GM23338 (cell line): ENCODE data around the gene RARG. TPM values are rescaled to one million over a fixed set of nuclear protein-coding genes. Genes with fewer than 3 reads are reported as not detected.

ENCODE experiments used
- ATAC-seq: fragments of 200-7000 bp; cut with Tn5 transposase; 3 replicates; pipeline ENCODE4 v1.9.1; 2020
- DNase-seq: peaks from one replicate; pipeline ENCODE4 v3.0.0-alpha.2; 2015; ENCODE audit warnings: low spot score
- H2AFZ ChIP-seq: fragments of 200-600 bp; sonication (generic); 2 replicates; pipeline ENCODE4 v1.8.0; 2016; ENCODE audit warnings: antibody characterized with exemption, mild to moderate bottlenecking, moderate library complexity
- H3F3A ChIP-seq: fragments of 200-600 bp; sonication (generic); replicated peaks from 2 replicates; pipeline ENCODE4 v1.8.0; 2017; ENCODE audit warnings: antibody characterized with exemption, mixed run types, low read depth
- H3K27ac ChIP-seq: fragments of 200-600 bp; sonication (generic); 2 replicates; pipeline ENCODE4 v1.6.1; 2016; ENCODE audit warnings: low read depth
- H3K27me3 ChIP-seq: fragments of 200-600 bp; sonication (generic); 2 replicates; pipeline ENCODE4 v1.8.0; 2016; ENCODE audit warnings: mild to moderate bottlenecking, mixed run types, moderate library complexity; ENCODE audit not compliant: insufficient read depth
- H3K36me3 ChIP-seq: fragments of 200-600 bp; sonication (generic); 2 replicates; pipeline ENCODE4 v1.8.0; 2016; ENCODE audit warnings: mild to moderate bottlenecking; ENCODE audit not compliant: insufficient read depth
- H3K4me1 ChIP-seq: fragments of 200-600 bp; sonication (generic); 2 replicates; pipeline ENCODE4 v1.8.0; 2016; ENCODE audit warnings: mild to moderate bottlenecking, moderate library complexity; ENCODE audit not compliant: insufficient read depth
- H3K4me2 ChIP-seq: fragments of 200-600 bp; sonication (generic); 2 replicates; pipeline ENCODE4 v1.7.1; 2017; ENCODE audit warnings: mixed run types
- H3K4me3 ChIP-seq: fragments of 200-600 bp; sonication (generic); 2 replicates; pipeline ENCODE4 v1.6.1; 2016; ENCODE audit warnings: mixed run types
- H3K79me2 ChIP-seq: fragments of 200-600 bp; sonication (generic); replicated peaks from 2 replicates; pipeline ENCODE4 v1.8.0; 2017; ENCODE audit warnings: mild to moderate bottlenecking; ENCODE audit not compliant: insufficient read depth
- H3K9me2 ChIP-seq: fragments of 200-600 bp; sonication (generic); 2 replicates; pipeline ENCODE4 v1.8.0; 2017; ENCODE audit not compliant: insufficient read depth
- H4K20me1 ChIP-seq: fragments of 200-600 bp; sonication (generic); replicated peaks from 2 replicates; pipeline ENCODE4 v1.8.0; 2017; ENCODE audit warnings: mild to moderate bottlenecking; ENCODE audit not compliant: insufficient read depth
- H3K27ac Mint-ChIP-seq: 2 replicates; pipeline ENCODE4 v1.8.0; 2020; ENCODE audit warnings: inconsistent platforms, mild to moderate bottlenecking, moderate library complexity, mixed read lengths
- H3K27me3 Mint-ChIP-seq: 3 replicates; pipeline ENCODE4 v1.8.0; 2022; ENCODE audit warnings: low read depth, mild to moderate bottlenecking, moderate library complexity, mixed read lengths, inconsistent platforms; ENCODE audit not compliant: insufficient read depth, poor library complexity
- H3K36me3 Mint-ChIP-seq: 3 replicates; pipeline ENCODE4 v1.8.0; 2021; ENCODE audit warnings: low read depth, mild to moderate bottlenecking, inconsistent platforms, moderate library complexity, mixed read lengths
- H3K4me1 Mint-ChIP-seq: 3 replicates; pipeline ENCODE4 v1.8.0; 2020; ENCODE audit warnings: mild to moderate bottlenecking, inconsistent platforms, mixed read lengths
- H3K4me3 Mint-ChIP-seq: 3 replicates; pipeline ENCODE4 v1.8.0; 2021; ENCODE audit warnings: moderate library complexity, mild to moderate bottlenecking, inconsistent platforms, mixed read lengths
- H3K9me3 Mint-ChIP-seq: 3 replicates; pipeline ENCODE4 v1.8.0; 2020; ENCODE audit warnings: moderate library complexity, mild to moderate bottlenecking, inconsistent platforms, mixed read lengths
- EZH2 ChIP-seq: fragments of 200-600 bp; sonication (generic); IDR thresholded peaks from one replicate; pipeline ENCODE4 v1.8.0; 2017; ENCODE audit warnings: antibody characterized with exemption, mild to moderate bottlenecking, low read depth; ENCODE audit not compliant: unreplicated experiment
- EZH2phosphoT487 ChIP-seq: fragments of 200-600 bp; sonication (generic); IDR thresholded peaks from one replicate; pipeline ENCODE4 v1.8.1; 2018; ENCODE audit warnings: antibody characterized with exemption; ENCODE audit not compliant: unreplicated experiment
- JUNB ChIP-seq: IDR thresholded peaks from one replicate; pipeline ENCODE4 v1.6.1; 2016; ENCODE audit warnings: antibody characterized with exemption; ENCODE audit not compliant: unreplicated experiment
- NANOG ChIP-seq: IDR thresholded peaks from 2 replicates; pipeline ENCODE4 v1.6.1; 2016; ENCODE audit warnings: antibody characterized with exemption, borderline replicate concordance
- POLR2AphosphoS5 ChIP-seq: IDR thresholded peaks from 2 replicates; pipeline ENCODE4 v1.6.1; 2016; ENCODE audit warnings: antibody characterized with exemption, low read depth
- STAT1 ChIP-seq: IDR thresholded peaks from one replicate; pipeline ENCODE4 v1.6.1; 2016; ENCODE audit warnings: antibody characterized with exemption; ENCODE audit not compliant: unreplicated experiment
- ZNF114 ChIP-seq: fragments of 250-450 bp; sonication (Bioruptor Pico); IDR thresholded peaks from 2 replicates; pipeline ENCODE4 v1.5.0; 2020; ENCODE audit warnings: mild to moderate bottlenecking, moderate library complexity
- polyA plus RNA-seq: library from polyadenylated mRNA; unstranded; fragments of >200 nt; fragmentation: Nextera tagmentation; extraction: Ambion mirVana; gene quantifications from 2 replicates; pipeline ENCODE4 v1.2.1, GENCODE V29; 2016
- total RNA-seq: library from RNA; depleted of rRNA; stranded (reverse); fragments of >200 nt; shearing (Covaris generic); gene quantifications from 2 replicates; pipeline ENCODE4 v1.2.3, GENCODE V29; 2014
- TF ChIP-seq, protein P1 (sequence below), 2 experiments: fragments of 200-600 bp in 1 of 2; sonication (generic) in 1 of 2; conservative IDR thresholded peaks; 2 replicates each; pipeline versions ENCODE4 v1.5.1 to v1.6.1; 2016 to 2017; ENCODE audit warnings: antibody characterized with exemption in 2 of 2, low read depth in 2 of 2, mild to moderate bottlenecking in 2 of 2, moderate library complexity in 1 of 2
- TF ChIP-seq, protein P2 (sequence below): fragments of 250-450 bp; sonication (Bioruptor Pico); IDR thresholded peaks from 2 replicates; pipeline ENCODE4 v1.5.0; 2020; ENCODE audit warnings: mild to moderate bottlenecking, moderate library complexity

The RARG gene
- total and polyA plus RNA-seq, 2 experiments from 2014 or later: 18.5 to 50.2 TPM

DNA sequence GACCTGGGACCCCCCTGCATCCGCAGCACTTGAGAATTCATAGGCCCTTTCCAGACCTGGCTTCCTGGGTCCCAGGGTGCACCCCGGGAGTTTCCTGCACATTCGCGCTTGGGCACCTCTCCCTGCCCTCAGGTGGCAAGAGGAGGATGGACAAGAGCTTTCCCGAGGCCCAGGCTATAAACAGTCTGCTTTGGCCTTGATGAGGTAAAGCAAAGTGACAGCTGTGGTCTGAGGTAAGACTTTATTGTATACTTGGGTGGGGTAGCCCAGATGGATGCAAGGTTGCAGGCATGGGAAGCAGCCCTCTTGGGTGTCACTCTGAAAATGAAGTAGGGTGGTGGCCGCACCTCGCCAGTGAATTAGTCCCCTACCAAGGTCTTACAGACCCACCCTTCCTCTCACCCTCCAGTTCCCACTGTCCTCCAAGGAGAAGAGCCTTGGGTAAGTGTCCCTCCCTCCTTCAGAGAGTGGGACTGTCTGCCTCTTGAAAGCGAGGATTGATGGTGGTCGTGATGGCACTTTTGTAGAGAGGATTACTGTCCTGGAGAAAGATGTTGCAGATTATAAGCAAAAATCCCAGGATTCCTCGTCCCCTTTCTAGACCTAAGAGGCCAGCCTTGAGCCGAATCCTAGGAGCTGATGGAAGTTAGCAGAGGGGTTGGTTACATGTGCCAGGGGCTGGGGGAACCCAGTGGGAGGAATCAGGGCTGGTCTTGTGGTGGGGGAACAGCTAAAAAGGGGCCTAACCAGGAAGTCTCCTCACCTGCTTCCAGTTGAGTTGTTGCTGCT, 40.7 kb downstream of the RARG start (continued):
- TF ChIP-seq, protein P1, sequence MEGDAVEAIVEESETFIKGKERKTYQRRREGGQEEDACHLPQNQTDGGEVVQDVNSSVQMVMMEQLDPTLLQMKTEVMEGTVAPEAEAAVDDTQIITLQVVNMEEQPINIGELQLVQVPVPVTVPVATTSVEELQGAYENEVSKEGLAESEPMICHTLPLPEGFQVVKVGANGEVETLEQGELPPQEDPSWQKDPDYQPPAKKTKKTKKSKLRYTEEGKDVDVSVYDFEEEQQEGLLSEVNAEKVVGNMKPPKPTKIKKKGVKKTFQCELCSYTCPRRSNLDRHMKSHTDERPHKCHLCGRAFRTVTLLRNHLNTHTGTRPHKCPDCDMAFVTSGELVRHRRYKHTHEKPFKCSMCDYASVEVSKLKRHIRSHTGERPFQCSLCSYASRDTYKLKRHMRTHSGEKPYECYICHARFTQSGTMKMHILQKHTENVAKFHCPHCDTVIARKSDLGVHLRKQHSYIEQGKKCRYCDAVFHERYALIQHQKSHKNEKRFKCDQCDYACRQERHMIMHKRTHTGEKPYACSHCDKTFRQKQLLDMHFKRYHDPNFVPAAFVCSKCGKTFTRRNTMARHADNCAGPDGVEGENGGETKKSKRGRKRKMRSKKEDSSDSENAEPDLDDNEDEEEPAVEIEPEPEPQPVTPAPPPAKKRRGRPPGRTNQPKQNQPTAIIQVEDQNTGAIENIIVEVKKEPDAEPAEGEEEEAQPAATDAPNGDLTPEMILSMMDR (conservative IDR thresholded peaks at IDR 0.05; ENCODE audit: low read depth in 2 of 2): no peak
- TF ChIP-seq, protein P2, sequence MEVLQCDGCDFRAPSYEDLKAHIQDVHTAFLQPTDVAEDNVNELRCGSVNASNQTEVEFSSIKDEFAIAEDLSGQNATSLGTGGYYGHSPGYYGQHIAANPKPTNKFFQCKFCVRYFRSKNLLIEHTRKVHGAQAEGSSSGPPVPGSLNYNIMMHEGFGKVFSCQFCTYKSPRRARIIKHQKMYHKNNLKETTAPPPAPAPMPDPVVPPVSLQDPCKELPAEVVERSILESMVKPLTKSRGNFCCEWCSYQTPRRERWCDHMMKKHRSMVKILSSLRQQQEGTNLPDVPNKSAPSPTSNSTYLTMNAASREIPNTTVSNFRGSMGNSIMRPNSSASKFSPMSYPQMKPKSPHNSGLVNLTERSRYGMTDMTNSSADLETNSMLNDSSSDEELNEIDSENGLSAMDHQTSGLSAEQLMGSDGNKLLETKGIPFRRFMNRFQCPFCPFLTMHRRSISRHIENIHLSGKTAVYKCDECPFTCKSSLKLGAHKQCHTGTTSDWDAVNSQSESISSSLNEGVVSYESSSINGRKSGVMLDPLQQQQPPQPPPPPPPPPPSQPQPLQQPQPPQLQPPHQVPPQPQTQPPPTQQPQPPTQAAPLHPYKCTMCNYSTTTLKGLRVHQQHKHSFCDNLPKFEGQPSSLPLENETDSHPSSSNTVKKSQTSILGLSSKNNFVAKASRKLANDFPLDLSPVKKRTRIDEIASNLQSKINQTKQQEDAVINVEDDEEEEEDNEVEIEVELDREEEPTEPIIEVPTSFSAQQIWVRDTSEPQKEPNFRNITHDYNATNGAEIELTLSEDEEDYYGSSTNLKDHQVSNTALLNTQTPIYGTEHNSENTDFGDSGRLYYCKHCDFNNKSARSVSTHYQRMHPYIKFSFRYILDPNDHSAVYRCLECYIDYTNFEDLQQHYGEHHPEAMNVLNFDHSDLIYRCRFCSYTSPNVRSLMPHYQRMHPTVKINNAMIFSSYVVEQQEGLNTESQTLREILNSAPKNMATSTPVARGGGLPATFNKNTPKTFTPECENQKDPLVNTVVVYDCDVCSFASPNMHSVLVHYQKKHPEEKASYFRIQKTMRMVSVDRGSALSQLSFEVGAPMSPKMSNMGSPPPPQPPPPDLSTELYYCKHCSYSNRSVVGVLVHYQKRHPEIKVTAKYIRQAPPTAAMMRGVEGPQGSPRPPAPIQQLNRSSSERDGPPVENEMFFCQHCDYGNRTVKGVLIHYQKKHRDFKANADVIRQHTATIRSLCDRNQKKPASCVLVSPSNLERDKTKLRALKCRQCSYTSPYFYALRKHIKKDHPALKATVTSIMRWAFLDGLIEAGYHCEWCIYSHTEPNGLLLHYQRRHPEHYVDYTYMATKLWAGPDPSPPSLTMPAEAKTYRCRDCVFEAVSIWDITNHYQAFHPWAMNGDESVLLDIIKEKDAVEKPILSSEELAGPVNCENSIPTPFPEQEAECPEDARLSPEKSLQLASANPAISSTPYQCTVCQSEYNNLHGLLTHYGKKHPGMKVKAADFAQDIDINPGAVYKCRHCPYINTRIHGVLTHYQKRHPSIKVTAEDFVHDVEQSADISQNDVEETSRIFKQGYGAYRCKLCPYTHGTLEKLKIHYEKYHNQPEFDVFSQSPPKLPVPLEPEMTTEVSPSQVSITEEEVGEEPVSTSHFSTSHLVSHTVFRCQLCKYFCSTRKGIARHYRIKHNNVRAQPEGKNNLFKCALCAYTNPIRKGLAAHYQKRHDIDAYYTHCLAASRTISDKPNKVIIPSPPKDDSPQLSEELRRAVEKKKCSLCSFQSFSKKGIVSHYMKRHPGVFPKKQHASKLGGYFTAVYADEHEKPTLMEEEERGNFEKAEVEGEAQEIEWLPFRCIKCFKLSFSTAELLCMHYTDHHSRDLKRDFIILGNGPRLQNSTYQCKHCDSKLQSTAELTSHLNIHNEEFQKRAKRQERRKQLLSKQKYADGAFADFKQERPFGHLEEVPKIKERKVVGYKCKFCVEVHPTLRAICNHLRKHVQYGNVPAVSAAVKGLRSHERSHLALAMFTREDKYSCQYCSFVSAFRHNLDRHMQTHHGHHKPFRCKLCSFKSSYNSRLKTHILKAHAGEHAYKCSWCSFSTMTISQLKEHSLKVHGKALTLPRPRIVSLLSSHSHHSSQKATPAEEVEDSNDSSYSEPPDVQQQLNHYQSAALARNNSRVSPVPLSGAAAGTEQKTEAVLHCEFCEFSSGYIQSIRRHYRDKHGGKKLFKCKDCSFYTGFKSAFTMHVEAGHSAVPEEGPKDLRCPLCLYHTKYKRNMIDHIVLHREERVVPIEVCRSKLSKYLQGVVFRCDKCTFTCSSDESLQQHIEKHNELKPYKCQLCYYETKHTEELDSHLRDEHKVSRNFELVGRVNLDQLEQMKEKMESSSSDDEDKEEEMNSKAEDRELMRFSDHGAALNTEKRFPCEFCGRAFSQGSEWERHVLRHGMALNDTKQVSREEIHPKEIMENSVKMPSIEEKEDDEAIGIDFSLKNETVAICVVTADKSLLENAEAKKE (CRISPR knock-in tag): no peak

DNA sequence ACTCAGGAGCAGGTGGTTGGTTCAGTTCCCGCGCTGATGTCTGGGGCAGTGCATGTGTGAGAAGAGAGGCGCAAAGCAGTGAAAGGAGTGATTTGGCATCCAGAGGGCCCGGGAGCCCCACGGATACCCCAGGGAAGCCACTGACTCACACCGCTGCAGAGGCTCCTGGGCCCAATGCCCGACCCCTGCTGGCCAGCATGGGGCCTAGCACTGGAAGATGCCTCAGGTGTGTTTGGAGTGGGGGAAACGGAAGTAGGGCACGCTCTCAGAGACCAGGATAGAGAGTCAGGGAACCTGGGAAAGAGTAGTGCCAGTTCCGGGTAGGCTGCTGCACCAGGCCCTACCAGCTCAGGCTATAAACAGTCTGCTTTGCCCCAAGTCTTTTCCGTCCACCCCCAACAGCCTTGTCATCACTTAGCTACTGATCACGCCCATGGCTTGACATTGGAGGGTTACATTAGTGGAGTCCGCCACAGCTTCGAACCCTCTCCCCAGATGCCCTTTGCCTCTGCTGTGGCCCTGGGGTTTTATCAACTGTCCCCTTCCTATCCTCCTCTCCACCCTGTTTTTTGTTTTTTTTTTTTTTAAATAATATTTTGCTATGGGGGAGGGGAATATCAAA, 41.8 kb downstream of the RARG start:
- peak overlapping the region; percentile 41; the same call in 1 of the 2 replicates for H3K4me2 ChIP-seq
- no peak overlapping the region for H3K27ac ChIP-seq
- peaks cover 12% of the 10 kb centered on the region; the same call in 1 of the 2 replicates for H3K4me1 ChIP-seq
- no peaks in the 10 kb centered on the region for H3K9me2 ChIP-seq
- no peak overlapping the region for H2AFZ ChIP-seq
- ATAC-seq: peak; percentile 99
- peaks cover 31% of the 10 kb centered on the region for H3K4me1 Mint-ChIP-seq
- no peak for TF ChIP-seq POLR2AphosphoS5
- TF ChIP-seq, protein P1 (conservative IDR thresholded peaks at IDR 0.05; ENCODE audit: low read depth in 2 of 2): peak; percentile 78 to 91
- no peak for TF ChIP-seq STAT1
- TF ChIP-seq EZH2: no peak
- no peak for TF ChIP-seq JUNB
- TF ChIP-seq ZNF114: no peak
- no peak for TF ChIP-seq NANOG
- no peak for TF ChIP-seq EZH2phosphoT487
- no peak overlapping the region for H3K27ac Mint-ChIP-seq
- peaks cover 14% of the 10 kb centered on the region for H4K20me1 ChIP-seq
- H3K36me3 Mint-ChIP-seq: peaks cover 40% of the 10 kb centered on the region
- no peaks in the 10 kb centered on the region for H3K79me2 ChIP-seq
- peaks cover 16% of the 10 kb centered on the region for H3K27me3 Mint-ChIP-seq
- H3K36me3 ChIP-seq: peaks cover 7% of the 10 kb centered on the region
- H3F3A ChIP-seq: no peaks in the 10 kb centered on the region
- DNase-seq: peak; percentile 91
- H3K27me3 ChIP-seq: peaks cover 29% of the 10 kb centered on the region
- no peak overlapping the region for H3K4me3 ChIP-seq
- H3K4me3 Mint-ChIP-seq: no peak overlapping the region
- H3K9me3 Mint-ChIP-seq: no peaks in the 10 kb centered on the region; the same call in 2 of the 3 replicates
